Neutrophil (primary cell): ENCODE results near the gene FAM222B.

Experiments
- H3K27ac ChIP-seq: fragments of 200-600 bp; sonication (generic); 2 replicates; pipeline ENCODE4 v1.5.1; 2016; ENCODE audit warnings: mild to moderate bottlenecking, moderate library complexity
- H3K27me3 ChIP-seq: fragments of 200-600 bp; sonication (generic); 2 replicates; pipeline ENCODE4 v1.6.0; 2016; ENCODE audit warnings: mild to moderate bottlenecking
- H3K36me3 ChIP-seq: fragments of 200-600 bp; sonication (generic); 2 replicates; pipeline ENCODE4 v1.5.1; 2017
- H3K4me1 ChIP-seq, 2 experiments: fragments of 200-600 bp in 1 of 2; sonication (generic) in 1 of 2; 1 replicate in 1 of 2; 2 replicates in 1 of 2; pipeline versions ENCODE4 v1.5.1 to v1.6.1; 2013 to 2016; ENCODE audit warnings: low read depth in 1 of 2, low read length in 1 of 2, mild to moderate bottlenecking in 1 of 2, moderate library complexity in 1 of 2; ENCODE audit not compliant: control insufficient read depth in 1 of 2, insufficient read depth in 1 of 2
- H3K4me3 ChIP-seq, 2 experiments: fragments of 200-600 bp in 1 of 2; sonication (generic) in 1 of 2; 1 replicate in 1 of 2; 2 replicates in 1 of 2; pipeline ENCODE4 v1.5.1; 2013 to 2016; ENCODE audit warnings: low read depth in 1 of 2, low read length in 1 of 2, mild to moderate bottlenecking in 1 of 2, moderate library complexity in 1 of 2
- H3K9me3 ChIP-seq: fragments of 200-600 bp; sonication (generic); 2 replicates; pipeline ENCODE4 v1.5.1; 2016
- TF ChIP-seq, protein P1 (sequence below): fragments of 200-600 bp; sonication (generic); IDR thresholded peaks from 2 replicates; pipeline ENCODE4 v1.5.1; 2016; ENCODE audit warnings: antibody characterized with exemption

Gene FAM222B

DNA sequence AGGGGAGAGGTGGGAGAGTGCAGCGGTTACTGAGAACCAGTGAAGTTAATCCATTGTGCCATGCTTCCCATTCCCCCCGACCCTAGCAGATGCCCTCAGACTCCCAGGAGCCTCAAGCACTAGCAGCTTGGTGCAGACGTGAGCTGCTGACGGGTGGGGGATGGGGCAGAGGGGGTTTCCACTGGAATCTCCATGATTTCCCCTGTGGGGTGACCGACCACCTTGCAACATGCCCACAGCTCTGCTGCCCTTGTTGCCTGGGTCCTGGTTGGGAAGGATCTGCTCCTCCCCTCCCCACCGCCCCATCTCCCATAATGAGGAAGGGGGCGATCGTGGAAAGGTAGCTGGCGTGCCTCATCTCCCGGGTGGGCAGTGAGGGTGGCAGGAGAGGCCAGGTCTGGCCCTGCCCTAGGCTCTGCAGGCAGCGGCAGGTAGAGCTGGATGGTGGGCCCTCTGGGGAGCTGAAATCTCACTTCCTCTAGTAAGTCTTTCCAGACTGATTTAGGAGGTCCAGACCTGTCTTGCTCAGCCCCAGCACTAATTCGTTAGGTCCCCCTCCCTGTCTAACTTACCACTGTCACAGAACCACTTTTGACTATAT is 45.4 kb upstream of the FAM222B start:
- peaks cover 23 to 43% of the 10 kb centered on the region in 2 experiments for H3K4me1 ChIP-seq
- H3K27ac ChIP-seq: peak overlapping the region; percentile 98
- no peak overlapping the region for H3K4me3 ChIP-seq
- no peaks in the 10 kb centered on the region for H3K27me3 ChIP-seq
- peaks cover 80% of the 10 kb centered on the region for H3K36me3 ChIP-seq
- TF ChIP-seq, protein P1, sequence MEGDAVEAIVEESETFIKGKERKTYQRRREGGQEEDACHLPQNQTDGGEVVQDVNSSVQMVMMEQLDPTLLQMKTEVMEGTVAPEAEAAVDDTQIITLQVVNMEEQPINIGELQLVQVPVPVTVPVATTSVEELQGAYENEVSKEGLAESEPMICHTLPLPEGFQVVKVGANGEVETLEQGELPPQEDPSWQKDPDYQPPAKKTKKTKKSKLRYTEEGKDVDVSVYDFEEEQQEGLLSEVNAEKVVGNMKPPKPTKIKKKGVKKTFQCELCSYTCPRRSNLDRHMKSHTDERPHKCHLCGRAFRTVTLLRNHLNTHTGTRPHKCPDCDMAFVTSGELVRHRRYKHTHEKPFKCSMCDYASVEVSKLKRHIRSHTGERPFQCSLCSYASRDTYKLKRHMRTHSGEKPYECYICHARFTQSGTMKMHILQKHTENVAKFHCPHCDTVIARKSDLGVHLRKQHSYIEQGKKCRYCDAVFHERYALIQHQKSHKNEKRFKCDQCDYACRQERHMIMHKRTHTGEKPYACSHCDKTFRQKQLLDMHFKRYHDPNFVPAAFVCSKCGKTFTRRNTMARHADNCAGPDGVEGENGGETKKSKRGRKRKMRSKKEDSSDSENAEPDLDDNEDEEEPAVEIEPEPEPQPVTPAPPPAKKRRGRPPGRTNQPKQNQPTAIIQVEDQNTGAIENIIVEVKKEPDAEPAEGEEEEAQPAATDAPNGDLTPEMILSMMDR: no peak
- no peaks in the 10 kb centered on the region for H3K9me3 ChIP-seq

DNA sequence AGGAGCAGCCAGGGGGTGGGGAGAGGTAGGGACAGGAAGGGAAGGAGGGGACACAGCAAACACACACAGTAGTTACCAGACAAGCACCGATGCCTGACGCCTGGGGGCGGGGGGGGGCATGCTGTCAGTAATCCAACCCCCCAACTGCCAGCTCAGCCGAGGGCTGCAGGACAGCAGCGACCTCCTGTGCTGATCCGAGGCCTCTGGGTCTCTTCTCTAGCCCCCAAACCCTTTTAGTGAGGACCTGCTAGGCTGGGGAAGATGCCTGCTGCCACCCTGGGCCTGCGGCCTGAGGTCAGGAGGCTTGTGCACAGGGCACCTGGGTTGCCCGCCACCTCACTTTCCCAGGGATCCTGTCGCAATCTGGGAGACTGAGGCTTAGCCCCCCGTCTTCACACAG is 43.4 kb upstream of the FAM222B start:
- TF ChIP-seq, protein P1: no peak
- no peaks in the 10 kb centered on the region for H3K9me3 ChIP-seq
- peaks cover 9 to 22% of the 10 kb centered on the region in 2 experiments for H3K4me1 ChIP-seq
- no peak overlapping the region for H3K4me3 ChIP-seq
- peaks cover 90% of the 10 kb centered on the region for H3K36me3 ChIP-seq
- no peaks in the 10 kb centered on the region for H3K27me3 ChIP-seq
- no peak overlapping the region for H3K27ac ChIP-seq

DNA sequence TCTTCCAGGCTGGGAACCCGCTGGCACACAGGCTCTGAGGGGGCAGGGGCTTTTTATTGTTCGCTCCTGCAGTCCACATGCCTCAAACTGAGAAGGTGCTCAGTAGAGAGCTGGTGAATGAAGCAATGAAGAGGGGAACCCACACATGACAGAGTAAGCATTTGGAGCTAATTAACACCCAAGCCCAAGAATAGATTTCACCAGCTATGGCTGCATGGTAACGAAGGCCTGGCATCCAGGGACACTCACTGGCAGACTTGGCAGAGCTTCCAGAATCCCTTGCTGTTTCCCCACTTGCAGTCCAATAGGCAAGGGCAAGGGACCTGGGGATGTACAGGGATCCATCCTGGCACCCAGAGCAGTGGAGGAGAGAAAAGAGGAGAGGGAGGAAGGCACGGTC is 42.8 kb upstream of the FAM222B start:
- H3K27ac ChIP-seq: peak overlapping the region; percentile 30
- TF ChIP-seq, protein P1: no peak
- H3K4me1 ChIP-seq: peaks cover 9 to 20% of the 10 kb centered on the region in 2 experiments
- no peaks in the 10 kb centered on the region for H3K27me3 ChIP-seq
- no peaks in the 10 kb centered on the region for H3K9me3 ChIP-seq
- H3K4me3 ChIP-seq: no peak overlapping the region
- peaks cover 94% of the 10 kb centered on the region for H3K36me3 ChIP-seq

DNA sequence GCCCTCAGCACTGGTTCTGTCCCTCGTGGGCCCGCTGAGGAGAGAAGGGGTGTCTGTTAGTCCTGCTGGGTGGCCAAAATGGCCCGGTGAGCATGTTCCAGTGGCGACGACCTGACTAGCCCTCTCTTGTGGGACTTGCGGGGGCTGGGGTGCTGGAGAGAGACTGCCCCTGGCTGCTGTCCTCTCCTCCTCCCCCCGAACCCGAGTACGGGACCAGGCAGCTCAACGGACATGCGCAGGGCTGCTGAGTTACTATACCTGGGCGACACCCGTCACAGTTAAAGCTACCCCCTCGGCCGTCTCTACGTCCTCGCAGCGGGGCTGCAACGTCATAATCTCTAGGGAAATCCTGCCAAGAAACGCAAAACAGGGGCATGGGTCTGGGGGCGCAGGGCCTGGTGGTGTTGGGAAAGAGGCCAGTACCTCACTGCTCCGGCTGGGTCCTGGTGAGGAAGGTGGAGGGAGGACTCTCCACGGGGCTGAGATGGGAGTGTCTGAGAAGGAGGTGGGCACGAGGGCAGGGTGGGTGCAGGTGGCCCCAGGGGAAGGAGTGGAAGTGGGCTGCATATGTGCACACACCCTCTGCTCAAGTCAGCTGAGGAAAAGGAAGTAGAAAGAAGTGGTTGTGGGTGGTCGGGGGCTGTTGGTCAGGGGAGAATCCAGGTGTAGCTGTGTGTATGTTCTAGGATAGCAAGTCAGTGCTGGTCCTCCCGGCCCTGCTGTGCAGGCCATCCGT is 41.5 kb upstream of the FAM222B start:
- Histone ChIP-seq H3K27me3 (no peaks in the 10 kb centered on the region), H3K4me3 (no peak overlapping the region), H3K27ac (peak overlapping the region; percentile 46), H3K4me1 (peaks cover 0 to 9% of the 10 kb centered on the region in 2 experiments), H3K9me3 (no peaks in the 10 kb centered on the region), H3K36me3 (peaks cover 99% of the 10 kb centered on the region)
- TF ChIP-seq, protein P1: no peak

DNA sequence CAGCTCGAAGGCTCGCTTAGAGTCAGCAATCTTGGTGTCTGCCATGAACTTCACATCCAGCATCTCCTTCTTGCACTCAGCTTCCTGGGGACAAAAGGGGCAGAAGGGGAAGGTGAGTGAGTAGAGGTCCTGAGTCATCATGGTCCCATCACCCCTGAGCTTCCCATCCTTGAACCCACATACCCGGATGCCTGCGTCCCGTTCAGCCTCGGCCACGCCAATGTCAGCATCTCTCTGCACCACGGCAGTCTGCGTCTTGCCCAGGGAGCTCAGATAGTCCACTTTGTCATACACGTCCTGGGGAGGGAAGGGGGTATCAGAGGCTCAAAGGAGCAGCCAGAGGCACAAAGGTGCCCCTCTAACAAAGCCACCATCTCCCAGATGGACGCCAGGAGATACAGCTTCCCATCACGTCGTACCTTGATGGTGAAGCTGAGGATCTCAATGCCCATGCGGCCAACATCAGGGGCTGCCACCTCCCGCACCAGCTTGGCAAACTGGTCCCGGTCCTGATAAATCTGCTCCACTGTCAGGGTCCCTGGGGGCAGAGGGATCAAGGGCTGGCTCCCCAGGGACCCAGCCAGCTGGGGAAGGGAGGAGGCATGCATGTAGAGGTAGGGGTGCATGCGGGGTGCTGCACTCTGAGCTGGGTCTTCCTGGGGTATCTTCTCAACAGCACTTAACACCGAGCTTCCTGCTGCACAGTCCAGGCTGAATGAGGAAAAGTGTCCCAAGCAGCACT is 39.7 kb upstream of the FAM222B start:
- Histone ChIP-seq H3K9me3 (no peaks in the 10 kb centered on the region), H3K27me3 (no peaks in the 10 kb centered on the region), H3K36me3 (peaks cover 100% of the 10 kb centered on the region), H3K4me1 (peaks cover 0 to 2% of the 10 kb centered on the region in 2 experiments), H3K4me3 (no peak overlapping the region), H3K27ac (peak overlapping the region; percentile 46)
- TF ChIP-seq, protein P1: no peak
